H1 (cell line): Measurements from ENCODE around the gene ST6GALNAC3. TPM values are rescaled to one million over a fixed set of nuclear protein-coding genes. Genes with fewer than 3 reads are reported as not detected.

Experiments
- CTCF ChIA-PET: fragments of 300-600 bp; sonication (Branson Sonifier 250); formaldehyde crosslinking; loops from one replicate; lab custom pipeline; 2021; ENCODE audit not compliant: partially characterized antibody; lab: Charles Lee
- POLR2A ChIA-PET: fragments of 300-600 bp; sonication (Branson Sonifier 250); formaldehyde crosslinking; loops from one replicate; lab custom pipeline; 2021; ENCODE audit warnings: inconsistent platforms; ENCODE audit not compliant: partially characterized antibody; lab: Charles Lee
- DNase-seq, 2 experiments: peaks; one replicate each; pipeline versions ENCODE4 v3.0.0 to v3.0.0-alpha.2; 2010 to 2022; ENCODE audit warnings: low spot score in 2 of 2, low read depth in 1 of 2, mixed read lengths in 1 of 2
- FAIRE-seq: peaks from 2 replicates; lab custom pipeline; 2011; peaks lifted over from hg19 to GRCh38; lab: Jason Lieb, UNC
- H2AFZ ChIP-seq: 2 replicates; pipeline ENCODE4 v1.8.1; 2012; ENCODE audit warnings: low read length, inconsistent platforms
- H2AK5ac ChIP-seq: 2 replicates; pipeline ENCODE4 v1.6.1; 2013; ENCODE audit warnings: low read depth, low read length
- H2BK120ac ChIP-seq: replicated peaks from 2 replicates; pipeline ENCODE3; 2013; ENCODE audit warnings: low read depth, low read length, inconsistent platforms
- H2BK12ac ChIP-seq: 2 replicates; pipeline ENCODE4 v1.6.1; 2013; ENCODE audit warnings: low read depth, low read length
- H2BK15ac ChIP-seq: 2 replicates; pipeline ENCODE4 v1.6.1; 2013; ENCODE audit warnings: low read length
- H2BK20ac ChIP-seq: 2 replicates; pipeline ENCODE4 v1.6.1; 2013; ENCODE audit warnings: low read length
- H2BK5ac ChIP-seq: 2 replicates; pipeline ENCODE4 v1.6.1; 2013; ENCODE audit warnings: low read depth, low read length
- H3K14ac ChIP-seq: 2 replicates; pipeline ENCODE4 v1.6.1; 2013; ENCODE audit warnings: inconsistent platforms; ENCODE audit not compliant: insufficient read length
- H3K18ac ChIP-seq: 2 replicates; pipeline ENCODE4 v1.6.1; 2013; ENCODE audit warnings: low read length; ENCODE audit errors: extremely low read depth
- H3K23ac ChIP-seq: 2 replicates; pipeline ENCODE4 v1.6.1; 2013; ENCODE audit warnings: inconsistent platforms; ENCODE audit not compliant: insufficient read length
- H3K23me2 ChIP-seq: 2 replicates; pipeline ENCODE4 v1.6.1; 2013; ENCODE audit warnings: low read depth, low read length
- H3K27ac ChIP-seq: 2 replicates; pipeline ENCODE4 v1.6.1; 2011; ENCODE audit warnings: low read depth, low read length, inconsistent platforms
- H3K27me3 ChIP-seq, 4 experiments: replicated peaks in 1 of 4; 1 replicate in 1 of 4; 2 replicates in 3 of 4; pipeline versions ENCODE4 v1.6.1 to v1.8.1; 2011 to 2013; ENCODE audit warnings: low read length in 3 of 4, mild to moderate bottlenecking in 3 of 4, inconsistent platforms in 2 of 4, mixed read lengths in 2 of 4, moderate library complexity in 1 of 4; ENCODE audit not compliant: control insufficient read depth in 3 of 4, insufficient read depth in 3 of 4; ENCODE audit errors: extremely low read depth in 1 of 4
- H3K36me3 ChIP-seq, 4 experiments: 2 replicates each; pipeline versions ENCODE4 v1.6.1 to v1.8.1; 2011 to 2013; ENCODE audit warnings: mild to moderate bottlenecking in 4 of 4, low read length in 3 of 4, moderate library complexity in 2 of 4, control low read depth in 1 of 4, inconsistent platforms in 1 of 4; ENCODE audit not compliant: insufficient read depth in 4 of 4, control insufficient read depth in 2 of 4
- H3K4ac ChIP-seq: replicated peaks from 2 replicates; pipeline ENCODE3; 2013; ENCODE audit warnings: low read length, low read depth, mixed read lengths, inconsistent platforms; ENCODE audit not compliant: insufficient read length
- H3K4me1 ChIP-seq, 4 experiments: replicated peaks in 1 of 4; 1 replicate in 1 of 4; 2 replicates in 3 of 4; pipeline versions ENCODE4 v1.6.1 to v1.8.1; 2011 to 2013; ENCODE audit warnings: low read length in 3 of 4, inconsistent platforms in 2 of 4, mixed read lengths in 1 of 4; ENCODE audit not compliant: insufficient read depth in 4 of 4, control insufficient read depth in 3 of 4
- H3K4me2 ChIP-seq, 2 experiments: 2 replicates each; pipeline versions ENCODE4 v1.6.1 to v1.8.1; 2011 to 2013; ENCODE audit warnings: low read depth in 2 of 2, low read length in 2 of 2, control low read depth in 1 of 2, inconsistent platforms in 1 of 2, mild to moderate bottlenecking in 1 of 2; ENCODE audit not compliant: insufficient read depth in 1 of 2
- H3K4me3 ChIP-seq, 4 experiments: fragments of 200-600, 300-600 bp in 1 of 4; sonication (generic), shearing (Covaris generic), sonication (Bioruptor Twin) in 1 of 4; 2 replicates each; pipeline versions ENCODE4 v1.5.1 to v1.8.1; 2011 to 2016; ENCODE audit warnings: low read length in 4 of 4, low read depth in 3 of 4, control low read depth in 2 of 4, inconsistent platforms in 2 of 4, mild to moderate bottlenecking in 2 of 4, mixed read lengths in 1 of 4, moderate library complexity in 1 of 4; ENCODE audit not compliant: insufficient read depth in 2 of 4; ENCODE audit errors: extremely low read depth in 1 of 4
- H3K56ac ChIP-seq: replicated peaks from 2 replicates; pipeline ENCODE3; 2013; ENCODE audit warnings: low read depth, mild to moderate bottlenecking, mixed read lengths, low read length, inconsistent platforms; ENCODE audit not compliant: insufficient read length
- H3K79me1 ChIP-seq: 2 replicates; pipeline ENCODE4 v1.6.1; 2013; ENCODE audit warnings: low read depth, low read length, control low read depth
- H3K79me2 ChIP-seq, 2 experiments: 2 replicates each; pipeline versions ENCODE4 v1.6.1 to v1.8.1; 2012 to 2013; ENCODE audit warnings: low read length in 2 of 2, mild to moderate bottlenecking in 2 of 2, inconsistent platforms in 1 of 2; ENCODE audit not compliant: insufficient read depth in 2 of 2, control insufficient read depth in 1 of 2
- H3K9ac ChIP-seq, 4 experiments: replicated peaks in 1 of 4; 1 replicate in 1 of 4; 2 replicates in 3 of 4; pipeline versions ENCODE4 v1.6.1 to v1.8.1; 2011 to 2013; ENCODE audit warnings: low read depth in 3 of 4, low read length in 3 of 4, control low read depth in 2 of 4, mild to moderate bottlenecking in 2 of 4, moderate library complexity in 2 of 4, inconsistent platforms in 1 of 4; ENCODE audit errors: extremely low read depth in 1 of 4
- H3K9me3 ChIP-seq, 2 experiments: 2 replicates each; pipeline versions ENCODE4 v1.6.1 to v1.8.1; 2012 to 2013; ENCODE audit warnings: mild to moderate bottlenecking in 2 of 2, moderate library complexity in 2 of 2, control low read depth in 1 of 2, inconsistent platforms in 1 of 2, low read depth in 1 of 2, low read length in 1 of 2, mixed read lengths in 1 of 2; ENCODE audit not compliant: insufficient read depth in 2 of 2
- H4K20me1 ChIP-seq, 2 experiments: replicated peaks in 1 of 2; 2 replicates each; pipeline versions ENCODE3 to v1.8.1; 2011 to 2013; ENCODE audit warnings: inconsistent platforms in 2 of 2, low read length in 2 of 2, mild to moderate bottlenecking in 1 of 2; ENCODE audit not compliant: insufficient read depth in 2 of 2, control insufficient read depth in 1 of 2
- H4K5ac ChIP-seq: 2 replicates; pipeline ENCODE4 v1.6.1; 2013; ENCODE audit warnings: low read length, low read depth, mixed read lengths, inconsistent platforms; ENCODE audit not compliant: insufficient read length
- H4K8ac ChIP-seq: 2 replicates; pipeline ENCODE4 v1.8.0; 2013; ENCODE audit warnings: mild to moderate bottlenecking, moderate library complexity, low read length, inconsistent platforms; ENCODE audit not compliant: insufficient read depth; ENCODE audit errors: extremely low read depth
- H4K91ac ChIP-seq: replicated peaks from 2 replicates; pipeline ENCODE3; 2013; ENCODE audit warnings: low read length, mixed read lengths, inconsistent platforms; ENCODE audit not compliant: insufficient read length
- CBX5 ChIP-seq: fragments of 300-800, 300-1000 bp; sonication (generic); IDR thresholded peaks from 2 replicates; pipeline ENCODE4 v1.7.1; 2016; ENCODE audit warnings: antibody characterized with exemption, low read length, low read depth
- CHD1 ChIP-seq: IDR thresholded peaks from 2 replicates; pipeline ENCODE4 v1.6.1; 2012; ENCODE audit warnings: low read depth, low read length, improper control_type of control experiment
- CREB1 ChIP-seq: IDR thresholded peaks from 2 replicates; pipeline ENCODE4 v1.6.1; 2012; ENCODE audit warnings: inconsistent platforms
- GTF2F1 ChIP-seq: IDR thresholded peaks from 2 replicates; pipeline ENCODE4 v1.6.1; 2012; ENCODE audit warnings: low read depth, low read length, improper control_type of control experiment, borderline replicate concordance
- HDAC6 ChIP-seq: IDR thresholded peaks from one replicate; pipeline ENCODE4 v1.7.1; 2012; ENCODE audit warnings: low read depth, mild to moderate bottlenecking, inconsistent platforms, low read length, moderate library complexity
- JUND ChIP-seq: IDR thresholded peaks from 2 replicates; pipeline ENCODE4 v1.6.1; 2011; ENCODE audit warnings: mild to moderate bottlenecking, improper control_type of control experiment, low read length
- MAFK ChIP-seq: IDR thresholded peaks from 2 replicates; pipeline ENCODE4 v1.6.1; 2012; ENCODE audit warnings: low read depth, mild to moderate bottlenecking, improper control_type of control experiment, low read length
- RAD21 ChIP-seq, 2 experiments: IDR thresholded peaks in 1 of 2; conservative IDR thresholded peaks in 1 of 2; 2 replicates each; pipeline ENCODE4 v1.6.1; 2011; ENCODE audit warnings: low read depth in 2 of 2, low read length in 2 of 2, improper control_type of control experiment in 1 of 2, inconsistent platforms in 1 of 2, mild to moderate bottlenecking in 1 of 2, moderate library complexity in 1 of 2
- RBBP5 ChIP-seq: IDR thresholded peaks from 2 replicates; pipeline ENCODE4 v1.7.1; 2012; ENCODE audit warnings: low read depth, mild to moderate bottlenecking, inconsistent platforms, low read length, moderate library complexity, borderline replicate concordance
- RFX5 ChIP-seq: IDR thresholded peaks from 2 replicates; pipeline ENCODE4 v1.6.1; 2011; ENCODE audit warnings: low read depth, low read length, improper control_type of control experiment, borderline replicate concordance
- RNF2 ChIP-seq: fragments of 200-900, 300-1000 bp; sonication (generic); IDR thresholded peaks from 2 replicates; pipeline ENCODE4 v1.7.1; 2016; ENCODE audit warnings: borderline replicate concordance, low read depth, mild to moderate bottlenecking, antibody characterized with exemption, low read length; ENCODE audit not compliant: poor library complexity, severe bottlenecking; ENCODE audit errors: missing control alignments
- TBP ChIP-seq: IDR thresholded peaks from 2 replicates; pipeline ENCODE4 v1.6.1; 2011; ENCODE audit warnings: low read depth, low read length, improper control_type of control experiment
- TCF12 ChIP-seq: IDR thresholded peaks from 2 replicates; pipeline ENCODE4 v1.6.1; 2011; ENCODE audit warnings: low read depth, mild to moderate bottlenecking, low read length
- TEAD4 ChIP-seq: IDR thresholded peaks from 2 replicates; pipeline ENCODE4 v1.6.1; 2012; ENCODE audit warnings: low read depth, low read length, inconsistent platforms, mixed read lengths
- WGBS, 2 experiments: shearing (Covaris generic) in 1 of 2; methylation state at CpG; one replicate each; pipeline versions ENCODE4 v1.1.6 to v1.1.7; 2013 to 2015; ENCODE audit warnings: low lambda C conversion rate in 2 of 2, mixed read lengths in 2 of 2, inconsistent platforms in 1 of 2, low coverage in 1 of 2, missing lambda C conversion rate in 1 of 2; ENCODE audit not compliant: insufficient replicate concordance in 2 of 2, insufficient coverage in 1 of 2, insufficient read length in 1 of 2; ENCODE audit errors: extremely low coverage in 1 of 2, missing lambda C conversion rate in 1 of 2; 5-methylcytosine and 5-hydroxymethylcytosine counted together
- polyA plus RNA-seq, 7 experiments: library from polyadenylated mRNA; depleted of rRNA in 3 of 7; stranded (reverse) in 5 of 7; unstranded in 2 of 7; fragments of >200 nt in 5 of 7; fragments of 200-250 nt in 2 of 7; gene quantifications; 1 replicate in 5 of 7; 2 replicates in 1 of 7; 4 replicates in 1 of 7; pipeline versions ENCODE4 v1.2.1 to v1.2.3, GENCODE V29; 2011 to 2013; ENCODE audit warnings: missing spikeins in 2 of 7, mixed read lengths in 2 of 7
- total RNA-seq: library from RNA; stranded (reverse); fragmentation: NEBNext Ultra II Directional; extraction: Animal tissue kit (Norgen Biotek cat#: 25700); gene quantifications from 2 replicates; pipeline ENCODE4 v1.2.1, GENCODE V29; 2021

ST6GALNAC3 gene
- total and polyA plus RNA-seq, 2 of the 8 experiments (the other 6 are each of a cell fraction or from before 2014, with no cell fraction given), result 4.9 to 19.0 TPM

GRCh38 chr1:76252431-76252830 is 177.9 kb downstream of the ST6GALNAC3 start:
- H3K4me3 ChIP-seq, result no peak overlapping the region
- H3K27me3 ChIP-seq, result no peaks in the 10 kb centered on the region
- no peak overlapping the region for H3K18ac ChIP-seq
- no peak overlapping the region for H3K27ac ChIP-seq
- no peaks in the 10 kb centered on the region for H3K36me3 ChIP-seq
- H3K23ac ChIP-seq, result no peak overlapping the region
- FAIRE-seq (no peak), DNase-seq (no peak)
- no peak overlapping the region for H3K4me2 ChIP-seq
- ChIA-PET CTCF (no interaction called here), POLR2A (no interaction called here)
- no peak for TF ChIP-seq RAD21 (IDR thresholded peaks at IDR 0.05 in 1 of 2, conservative IDR thresholded peaks at IDR 0.05 in 1 of 2; ENCODE audit: low read depth in 2 of 2, low read length in 2 of 2)
- no peak for TF ChIP-seq RNF2
- TF ChIP-seq CHD1, result no peak
- no peak for TF ChIP-seq JUND
- no peak for TF ChIP-seq TEAD4
- no peak for TF ChIP-seq TBP
- TF ChIP-seq CBX5, result no peak
- TF ChIP-seq TCF12, result no peak
- TF ChIP-seq CREB1, result no peak
- TF ChIP-seq RBBP5, result no peak
- TF ChIP-seq HDAC6, result no peak
- no peak for TF ChIP-seq RFX5
- TF ChIP-seq GTF2F1, result no peak
- no peak for TF ChIP-seq MAFK
- H4K5ac ChIP-seq, result no peak overlapping the region
- 86% methylated on average over 3 of the region's 3 CpGs; no CpG with 5 or more reads in 1 of the 2 experiments for WGBS, 2 experiments
- H4K91ac ChIP-seq, result no peak overlapping the region
- H4K8ac ChIP-seq, result no peak overlapping the region
- H3K4ac ChIP-seq, result no peak overlapping the region
- H2BK12ac ChIP-seq, result no peak overlapping the region
- H2AK5ac ChIP-seq, result no peak overlapping the region
- no peak overlapping the region for H2BK5ac ChIP-seq
- H2AFZ ChIP-seq, result no peak overlapping the region
- no peak overlapping the region for H3K9ac ChIP-seq
- H3K56ac ChIP-seq, result no peak overlapping the region
- no peaks in the 10 kb centered on the region for H4K20me1 ChIP-seq
- H3K79me2 ChIP-seq, result 0 out of 4 replicates have a peak, but pooled peaks cover 0 to 2% of the 10 kb centered on the region in 2 experiments
- H3K23me2 ChIP-seq, result no peaks in the 10 kb centered on the region; the same call in 1 of the 2 replicates
- H3K79me1 ChIP-seq, result no peaks in the 10 kb centered on the region
- H3K4me1 ChIP-seq, result peaks cover 4 to 12% (median 5%) of the 10 kb centered on the region in 4 experiments; a peak in 6 of 7 replicates
- no peak overlapping the region for H2BK15ac ChIP-seq
- no peak overlapping the region for H3K14ac ChIP-seq
- no peaks in the 10 kb centered on the region for H3K9me3 ChIP-seq
- no peak overlapping the region for H2BK20ac ChIP-seq
- no peak overlapping the region for H2BK120ac ChIP-seq
